HEK293 (cell line): Measurements from ENCODE around the gene CAMK2D.

Experiments used
- CTCF ChIA-PET: fragments of 350-600 bp; formaldehyde crosslinking; extraction: SDS; loops from one replicate; lab custom pipeline; 2021; ENCODE audit warnings: antibody characterized with exemption; lab: Yijun Ruan, JAX
- POLR2A ChIA-PET: fragments of 300-600 bp; formaldehyde crosslinking; extraction: SDS; loops from one replicate; lab custom pipeline; 2020; ENCODE audit warnings: antibody characterized with exemption, inconsistent platforms; lab: Yijun Ruan, JAX
- H3K27ac ChIP-seq: fragments of 200-500 bp; sonication (Bioruptor generic); 2 replicates; pipeline ENCODE4 v1.5.1; 2014; ENCODE audit warnings: low read depth, low read length, control low read depth, inconsistent platforms; ENCODE audit errors: extremely low read depth
- H3K36me3 ChIP-seq, 2 experiments: fragments of 200-500 bp in 1 of 2; sonication (Bioruptor generic) in 1 of 2; 1 replicate in 1 of 2; 2 replicates in 1 of 2; pipeline ENCODE4 v1.5.1; 2014 to 2017; ENCODE audit warnings: inconsistent platforms in 2 of 2, low read length in 2 of 2; ENCODE audit not compliant: control insufficient read depth in 2 of 2, insufficient read depth in 1 of 2
- H3K4me1 ChIP-seq: fragments of 200-500 bp; sonication (Bioruptor generic); 2 replicates; pipeline ENCODE4 v1.5.1; 2014; ENCODE audit warnings: mild to moderate bottlenecking, low read length, inconsistent platforms; ENCODE audit not compliant: control insufficient read depth, insufficient read depth
- H3K4me3 ChIP-seq: 2 replicates; pipeline ENCODE4 v1.5.1; 2011; ENCODE audit warnings: low read depth, mild to moderate bottlenecking, control low read depth, low read length, moderate library complexity
- H3K9me3 ChIP-seq: fragments of 200-500 bp; sonication (Bioruptor generic); 2 replicates; pipeline ENCODE4 v1.5.1; 2014; ENCODE audit warnings: low read depth, low read length, inconsistent platforms; ENCODE audit not compliant: control insufficient read depth, insufficient read depth
- BCL11A ChIP-seq: fragments of 450-650 bp; formaldehyde crosslinking; IDR thresholded peaks from 2 replicates; pipeline ENCODE4 v1.5.1; 2016; ENCODE audit warnings: low read depth, missing biosample characterization, missing genetic modification characterization
- IKZF3 ChIP-seq: fragments of 450-650 bp; IDR thresholded peaks from 2 replicates; pipeline ENCODE4 v1.5.0; 2018; ENCODE audit warnings: missing biosample characterization, mild to moderate bottlenecking, missing genetic modification characterization, moderate library complexity
- KLF10 ChIP-seq: fragments of 450-650 bp; IDR thresholded peaks from 2 replicates; pipeline ENCODE4 v1.5.1; 2018; ENCODE audit warnings: missing biosample characterization, mild to moderate bottlenecking, missing genetic modification characterization
- KLF8 ChIP-seq: fragments of 450-650 bp; formaldehyde crosslinking; IDR thresholded peaks from 2 replicates; pipeline ENCODE4 v1.5.1; 2016; ENCODE audit warnings: missing biosample characterization, missing genetic modification characterization
- RBAK ChIP-seq: fragments of 450-650 bp; formaldehyde crosslinking; IDR thresholded peaks from 2 replicates; pipeline ENCODE4 v1.5.1; 2016; ENCODE audit warnings: missing biosample characterization, missing genetic modification characterization
- SP7 ChIP-seq: fragments of 450-650 bp; formaldehyde crosslinking; IDR thresholded peaks from 2 replicates; pipeline ENCODE4 v1.5.1; 2016; ENCODE audit warnings: missing biosample characterization, missing genetic modification characterization
- TCF7L2 ChIP-seq: IDR thresholded peaks from 2 replicates; pipeline ENCODE4 v1.6.1; 2011; ENCODE audit warnings: low read depth, mild to moderate bottlenecking, inconsistent platforms, low read length, moderate library complexity, borderline replicate concordance
- ZEB2 ChIP-seq: fragments of 450-650 bp; formaldehyde crosslinking; IDR thresholded peaks from 2 replicates; pipeline ENCODE4 v1.5.1; 2016; ENCODE audit warnings: missing biosample characterization, missing genetic modification characterization
- ZNF10 ChIP-seq: fragments of 450-650 bp; formaldehyde crosslinking; IDR thresholded peaks from 2 replicates; pipeline ENCODE4 v1.5.1; 2017; ENCODE audit warnings: missing biosample characterization, missing genetic modification characterization
- ZNF114 ChIP-seq: fragments of 450-650 bp; formaldehyde crosslinking; IDR thresholded peaks from 2 replicates; pipeline ENCODE4 v1.5.0; 2017; ENCODE audit warnings: missing biosample characterization, missing genetic modification characterization
- ZNF16 ChIP-seq: fragments of 450-650 bp; formaldehyde crosslinking; IDR thresholded peaks from 2 replicates; pipeline ENCODE4 v1.5.1; 2016; ENCODE audit warnings: low read depth, missing biosample characterization, missing genetic modification characterization
- ZNF184 ChIP-seq: fragments of 450-650 bp; IDR thresholded peaks from 2 replicates; pipeline ENCODE4 v1.5.1; 2018; ENCODE audit warnings: missing biosample characterization, mild to moderate bottlenecking, missing genetic modification characterization
- ZNF2 ChIP-seq: fragments of 450-650 bp; formaldehyde crosslinking; IDR thresholded peaks from 2 replicates; pipeline ENCODE4 v1.5.1; 2016; ENCODE audit warnings: missing biosample characterization, missing genetic modification characterization
- ZNF221 ChIP-seq: fragments of 450-650 bp; formaldehyde crosslinking; IDR thresholded peaks from 2 replicates; pipeline ENCODE4 v1.5.1; 2017; ENCODE audit warnings: missing biosample characterization, missing genetic modification characterization, borderline replicate concordance
- ZNF239 ChIP-seq: fragments of 450-650 bp; formaldehyde crosslinking; IDR thresholded peaks from 2 replicates; pipeline ENCODE4 v1.5.1; 2016; ENCODE audit warnings: missing biosample characterization, missing genetic modification characterization
- ZNF335 ChIP-seq: fragments of 450-650 bp; formaldehyde crosslinking; conservative IDR thresholded peaks from 2 replicates; pipeline ENCODE4 v1.5.1; 2016; ENCODE audit warnings: missing biosample characterization, missing genetic modification characterization
- ZNF366 ChIP-seq: fragments of 450-650 bp; formaldehyde crosslinking; conservative IDR thresholded peaks from 2 replicates; pipeline ENCODE4 v1.5.1; 2016; ENCODE audit warnings: missing biosample characterization, missing genetic modification characterization
- ZNF529 ChIP-seq: fragments of 450-650 bp; formaldehyde crosslinking; IDR thresholded peaks from 2 replicates; pipeline ENCODE4 v1.5.1; 2017; ENCODE audit warnings: missing genetic modification characterization, missing biosample characterization; ENCODE audit not compliant: insufficient replicate concordance
- ZNF548 ChIP-seq: fragments of 450-650 bp; formaldehyde crosslinking; IDR thresholded peaks from 2 replicates; pipeline ENCODE4 v1.5.1; 2016; ENCODE audit warnings: missing biosample characterization, missing genetic modification characterization
- ZNF555 ChIP-seq: fragments of 450-650 bp; formaldehyde crosslinking; conservative IDR thresholded peaks from 2 replicates; pipeline ENCODE4 v1.5.1; 2017; ENCODE audit warnings: missing biosample characterization, mild to moderate bottlenecking, missing genetic modification characterization, inconsistent platforms
- ZNF561 ChIP-seq: fragments of 450-650 bp; IDR thresholded peaks from 2 replicates; pipeline ENCODE4 v1.5.1; 2018; ENCODE audit warnings: missing biosample characterization, missing genetic modification characterization, borderline replicate concordance
- ZNF76 ChIP-seq: fragments of 450-650 bp; formaldehyde crosslinking; IDR thresholded peaks from 2 replicates; pipeline ENCODE4; 2016; ENCODE audit warnings: low read depth, missing biosample characterization, missing genetic modification characterization, borderline replicate concordance
- ZNF830 ChIP-seq: fragments of 450-650 bp; IDR thresholded peaks from 2 replicates; pipeline ENCODE4 v1.5.0; 2018; ENCODE audit warnings: missing biosample characterization, missing genetic modification characterization, low read depth, mild to moderate bottlenecking, moderate library complexity
- TF ChIP-seq, protein P1 (sequence below): fragments of 450-650 bp; formaldehyde crosslinking; IDR thresholded peaks from 2 replicates; pipeline ENCODE4 v1.5.1; 2016; ENCODE audit warnings: missing biosample characterization, missing genetic modification characterization
- TF ChIP-seq, protein P2 (sequence below): fragments of 450-650 bp; formaldehyde crosslinking; IDR thresholded peaks from 2 replicates; pipeline ENCODE4 v1.5.1; 2016; ENCODE audit warnings: missing biosample characterization, missing genetic modification characterization
- TF ChIP-seq, protein P3 (sequence below): fragments of 450-650 bp; formaldehyde crosslinking; IDR thresholded peaks from 2 replicates; pipeline ENCODE4 v1.5.1; 2017; ENCODE audit warnings: missing biosample characterization, missing genetic modification characterization
- TF ChIP-seq, protein P4 (sequence below): fragments of 450-650 bp; formaldehyde crosslinking; IDR thresholded peaks from 2 replicates; pipeline ENCODE4 v1.5.1; 2017; ENCODE audit warnings: missing biosample characterization, missing genetic modification characterization
- TF ChIP-seq, protein P5 (sequence below): fragments of 450-650 bp; formaldehyde crosslinking; IDR thresholded peaks from 2 replicates; pipeline ENCODE4 v1.5.1; 2016; ENCODE audit warnings: missing biosample characterization, missing genetic modification characterization

Gene CAMK2D

DNA sequence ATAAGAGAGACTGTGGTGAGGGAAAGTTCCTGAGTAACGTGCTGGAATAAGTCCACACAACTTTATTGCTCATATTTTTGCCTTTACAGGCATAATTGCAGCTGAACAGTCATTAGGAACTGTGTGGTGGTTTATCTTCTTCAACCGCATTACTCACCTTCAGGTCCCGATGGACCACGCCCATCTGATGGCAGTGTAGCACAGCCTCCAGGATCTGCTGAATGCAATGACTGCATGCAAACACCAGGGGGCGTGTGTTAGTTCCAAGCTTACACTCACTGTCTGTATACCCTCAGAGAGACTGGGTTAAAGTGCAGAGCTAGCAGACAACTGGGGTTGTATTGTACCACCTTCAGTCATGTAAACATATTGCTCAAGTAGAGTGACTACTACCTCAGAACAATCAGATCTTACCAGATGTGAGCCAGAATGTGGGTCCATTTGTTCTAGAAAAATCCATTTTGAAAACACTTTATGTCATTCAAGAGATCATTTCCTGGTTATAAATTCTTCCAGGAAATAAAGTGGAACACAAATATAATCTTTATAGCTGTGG, 214.0 kb downstream of the CAMK2D start (continued):
- TF ChIP-seq, protein P1, sequence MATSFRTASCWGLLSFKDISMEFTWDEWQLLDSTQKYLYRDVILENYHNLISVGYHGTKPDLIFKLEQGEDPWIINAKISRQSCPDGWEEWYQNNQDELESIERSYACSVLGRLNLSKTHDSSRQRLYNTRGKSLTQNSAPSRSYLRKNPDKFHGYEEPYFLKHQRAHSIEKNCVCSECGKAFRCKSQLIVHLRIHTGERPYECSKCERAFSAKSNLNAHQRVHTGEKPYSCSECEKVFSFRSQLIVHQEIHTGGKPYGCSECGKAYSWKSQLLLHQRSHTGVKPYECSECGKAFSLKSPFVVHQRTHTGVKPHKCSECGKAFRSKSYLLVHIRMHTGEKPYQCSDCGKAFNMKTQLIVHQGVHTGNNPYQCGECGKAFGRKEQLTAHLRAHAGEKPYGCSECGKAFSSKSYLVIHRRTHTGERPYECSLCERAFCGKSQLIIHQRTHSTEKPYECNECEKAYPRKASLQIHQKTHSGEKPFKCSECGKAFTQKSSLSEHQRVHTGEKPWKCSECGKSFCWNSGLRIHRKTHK (tag by site-specific recombination) = no peak
- TF ChIP-seq KLF10 (tag by site-specific recombination) = 0 out of 2 replicates have a peak, but pooled peaks have one; percentile 50
- TF ChIP-seq ZNF555 (tag by site-specific recombination) = no peak
- TF ChIP-seq IKZF3 = peak; percentile 44; the same call in 1 of the 2 replicates
- TF ChIP-seq ZNF366 = peak; percentile 80
- TF ChIP-seq ZNF335 (tag by site-specific recombination) = peak; percentile 46; the same call in 1 of the 2 replicates
- no peak for TF ChIP-seq TCF7L2
- peak; percentile 80 for TF ChIP-seq ZEB2 (tag by site-specific recombination)
- TF ChIP-seq KLF8 (tag by site-specific recombination) = peak; percentile 66
- TF ChIP-seq, protein P2, sequence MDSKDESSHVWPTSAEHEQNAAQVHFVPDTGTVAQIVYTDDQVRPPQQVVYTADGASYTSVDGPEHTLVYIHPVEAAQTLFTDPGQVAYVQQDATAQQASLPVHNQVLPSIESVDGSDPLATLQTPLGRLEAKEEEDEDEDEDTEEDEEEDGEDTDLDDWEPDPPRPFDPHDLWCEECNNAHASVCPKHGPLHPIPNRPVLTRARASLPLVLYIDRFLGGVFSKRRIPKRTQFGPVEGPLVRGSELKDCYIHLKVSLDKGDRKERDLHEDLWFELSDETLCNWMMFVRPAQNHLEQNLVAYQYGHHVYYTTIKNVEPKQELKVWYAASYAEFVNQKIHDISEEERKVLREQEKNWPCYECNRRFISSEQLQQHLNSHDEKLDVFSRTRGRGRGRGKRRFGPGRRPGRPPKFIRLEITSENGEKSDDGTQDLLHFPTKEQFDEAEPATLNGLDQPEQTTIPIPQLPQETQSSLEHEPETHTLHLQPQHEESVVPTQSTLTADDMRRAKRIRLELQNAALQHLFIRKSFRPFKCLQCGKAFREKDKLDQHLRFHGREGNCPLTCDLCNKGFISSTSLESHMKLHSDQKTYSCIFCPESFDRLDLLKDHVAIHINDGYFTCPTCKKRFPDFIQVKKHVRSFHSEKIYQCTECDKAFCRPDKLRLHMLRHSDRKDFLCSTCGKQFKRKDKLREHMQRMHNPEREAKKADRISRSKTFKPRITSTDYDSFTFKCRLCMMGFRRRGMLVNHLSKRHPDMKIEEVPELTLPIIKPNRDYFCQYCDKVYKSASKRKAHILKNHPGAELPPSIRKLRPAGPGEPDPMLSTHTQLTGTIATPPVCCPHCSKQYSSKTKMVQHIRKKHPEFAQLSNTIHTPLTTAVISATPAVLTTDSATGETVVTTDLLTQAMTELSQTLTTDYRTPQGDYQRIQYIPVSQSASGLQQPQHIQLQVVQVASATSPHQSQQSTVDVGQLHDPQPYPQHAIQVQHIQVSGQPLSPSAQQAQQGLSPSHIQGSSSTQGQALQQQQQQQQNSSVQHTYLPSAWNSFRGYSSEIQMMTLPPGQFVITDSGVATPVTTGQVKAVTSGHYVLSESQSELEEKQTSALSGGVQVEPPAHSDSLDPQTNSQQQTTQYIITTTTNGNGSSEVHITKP = peak; percentile 42; the same call in 1 of the 2 replicates

DNA sequence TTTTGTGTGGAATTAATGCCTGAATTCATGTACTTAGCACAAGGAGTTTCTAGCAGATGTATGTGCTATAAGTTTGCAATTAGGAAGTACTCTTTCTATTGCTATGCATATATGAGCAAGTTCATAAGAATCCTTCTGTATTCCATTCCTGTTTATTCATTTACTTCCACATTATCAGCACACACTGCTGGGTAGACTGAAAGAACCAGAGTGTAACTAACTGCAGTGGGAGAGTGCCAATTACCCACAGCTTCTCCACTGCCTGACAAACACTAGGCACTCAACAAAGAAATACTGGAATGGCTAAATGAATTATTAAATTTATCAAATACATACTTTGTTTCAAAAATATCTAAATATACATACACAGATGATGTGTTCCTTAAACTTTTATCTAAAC, 219.6 kb downstream of the CAMK2D start:
- H3K9me3 ChIP-seq = no peaks in the 10 kb centered on the region
- H3K4me1 ChIP-seq = no peaks in the 10 kb centered on the region
- no peak overlapping the region for H3K27ac ChIP-seq
- ChIA-PET CTCF (interaction anchor here (1.0 kb wide), 1 partner anchor 9 kb away, joined by 3 read pairs; no protein-coding TSS in a partner anchor), POLR2A (no interaction called here)
- H3K36me3 ChIP-seq = no peaks in the 10 kb centered on the region
- no peak overlapping the region for H3K4me3 ChIP-seq
- TF ChIP-seq ZNF548 (no peak), RBAK (tag by site-specific recombination) (no peak), ZNF2 (no peak), ZNF529 (tag by site-specific recombination) (no peak), ZNF239 (tag by site-specific recombination) (no peak), ZNF10 (tag by site-specific recombination) (no peak), ZNF76 (tag by site-specific recombination) (no peak), ZNF16 (no peak), ZNF114 (tag by site-specific recombination) (no peak), SP7 (tag by site-specific recombination) (no peak), BCL11A (tag by site-specific recombination) (no peak), ZNF561 (tag by site-specific recombination) (no peak), ZNF221 (tag by site-specific recombination) (no peak), ZNF184 (tag by site-specific recombination) (no peak), ZNF830 (tag by site-specific recombination) (no peak)
- TF ChIP-seq, protein P3, sequence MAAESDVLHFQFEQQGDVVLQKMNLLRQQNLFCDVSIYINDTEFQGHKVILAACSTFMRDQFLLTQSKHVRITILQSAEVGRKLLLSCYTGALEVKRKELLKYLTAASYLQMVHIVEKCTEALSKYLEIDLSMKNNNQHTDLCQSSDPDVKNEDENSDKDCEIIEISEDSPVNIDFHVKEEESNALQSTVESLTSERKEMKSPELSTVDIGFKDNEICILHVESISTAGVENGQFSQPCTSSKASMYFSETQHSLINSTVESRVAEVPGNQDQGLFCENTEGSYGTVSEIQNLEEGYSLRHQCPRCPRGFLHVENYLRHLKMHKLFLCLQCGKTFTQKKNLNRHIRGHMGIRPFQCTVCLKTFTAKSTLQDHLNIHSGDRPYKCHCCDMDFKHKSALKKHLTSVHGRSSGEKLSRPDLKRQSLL (tag by site-specific recombination) = no peak
- TF ChIP-seq, protein P4, sequence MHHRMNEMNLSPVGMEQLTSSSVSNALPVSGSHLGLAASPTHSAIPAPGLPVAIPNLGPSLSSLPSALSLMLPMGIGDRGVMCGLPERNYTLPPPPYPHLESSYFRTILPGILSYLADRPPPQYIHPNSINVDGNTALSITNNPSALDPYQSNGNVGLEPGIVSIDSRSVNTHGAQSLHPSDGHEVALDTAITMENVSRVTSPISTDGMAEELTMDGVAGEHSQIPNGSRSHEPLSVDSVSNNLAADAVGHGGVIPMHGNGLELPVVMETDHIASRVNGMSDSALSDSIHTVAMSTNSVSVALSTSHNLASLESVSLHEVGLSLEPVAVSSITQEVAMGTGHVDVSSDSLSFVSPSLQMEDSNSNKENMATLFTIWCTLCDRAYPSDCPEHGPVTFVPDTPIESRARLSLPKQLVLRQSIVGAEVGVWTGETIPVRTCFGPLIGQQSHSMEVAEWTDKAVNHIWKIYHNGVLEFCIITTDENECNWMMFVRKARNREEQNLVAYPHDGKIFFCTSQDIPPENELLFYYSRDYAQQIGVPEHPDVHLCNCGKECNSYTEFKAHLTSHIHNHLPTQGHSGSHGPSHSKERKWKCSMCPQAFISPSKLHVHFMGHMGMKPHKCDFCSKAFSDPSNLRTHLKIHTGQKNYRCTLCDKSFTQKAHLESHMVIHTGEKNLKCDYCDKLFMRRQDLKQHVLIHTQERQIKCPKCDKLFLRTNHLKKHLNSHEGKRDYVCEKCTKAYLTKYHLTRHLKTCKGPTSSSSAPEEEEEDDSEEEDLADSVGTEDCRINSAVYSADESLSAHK (tag by site-specific recombination) = no peak
- TF ChIP-seq, protein P5, sequence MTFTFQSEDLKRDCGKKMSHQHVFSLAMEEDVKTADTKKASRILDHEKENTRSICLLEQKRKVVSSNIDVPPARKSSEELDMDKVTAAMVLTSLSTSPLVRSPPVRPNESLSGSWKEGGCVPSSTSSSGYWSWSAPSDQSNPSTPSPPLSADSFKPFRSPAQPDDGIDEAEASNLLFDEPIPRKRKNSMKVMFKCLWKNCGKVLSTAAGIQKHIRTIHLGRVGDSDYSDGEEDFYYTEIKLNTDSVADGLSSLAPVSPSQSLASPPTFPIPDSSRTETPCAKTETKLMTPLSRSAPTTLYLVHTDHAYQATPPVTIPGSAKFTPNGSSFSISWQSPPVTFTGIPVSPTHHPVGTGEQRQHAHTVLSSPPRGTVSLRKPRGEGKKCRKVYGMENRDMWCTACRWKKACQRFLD (tag by site-specific recombination) = no peak
